Stimulated activated CD8-positive, alpha-beta memory T cell treated with anti-CD3 and anti-CD28 coated beads, Interleukin-4, amount 100 ng/mL, for 48 hours (primary cell): ENCODE measurements around the gene ST7.

Source experiments
- DNase-seq: peaks from one replicate; pipeline ENCODE4 v3.0.0-alpha.2; 2020

ST7 gene

DNA sequence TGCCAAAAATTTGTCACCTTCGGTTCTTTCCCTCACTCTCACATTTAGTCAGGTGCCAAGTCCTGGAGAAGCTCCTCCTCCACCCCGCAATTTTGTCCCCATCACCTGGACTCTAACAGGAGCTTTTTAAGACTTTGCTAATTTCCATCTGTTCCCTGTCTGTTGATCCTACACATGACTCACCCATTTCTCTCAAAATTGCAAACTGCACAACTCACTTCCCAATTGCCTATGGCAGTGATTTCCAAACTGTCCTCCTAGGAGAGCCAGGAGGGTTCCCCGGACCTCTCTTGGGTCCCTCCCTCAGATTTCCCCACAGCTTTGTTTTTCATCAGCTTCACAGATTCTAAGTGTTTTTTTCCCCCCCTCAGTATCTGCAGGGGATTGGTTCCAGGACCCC is 249.2 kb downstream of the ST7 start:
- no peak for DNase-seq

DNA sequence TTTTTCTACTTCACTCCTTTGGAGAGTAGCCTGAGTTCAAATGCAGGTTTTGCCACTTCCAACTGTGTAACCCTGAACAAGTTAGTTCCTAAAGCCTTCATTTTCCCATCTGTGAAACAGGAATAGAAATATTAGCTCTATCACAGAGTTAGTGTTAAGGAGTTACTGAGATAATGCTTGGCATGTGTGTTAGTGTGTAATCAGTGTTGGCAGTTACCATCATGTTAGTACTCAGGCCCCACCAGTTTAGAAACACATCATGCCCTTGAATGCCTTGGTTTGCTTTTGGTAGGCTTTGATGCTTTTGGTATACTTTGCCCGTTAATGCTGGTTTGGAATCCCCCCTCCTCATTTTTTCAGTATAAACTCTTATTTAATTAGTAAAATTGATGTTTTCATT is 249.9 kb downstream of the ST7 start:
- no peak for DNase-seq

DNA sequence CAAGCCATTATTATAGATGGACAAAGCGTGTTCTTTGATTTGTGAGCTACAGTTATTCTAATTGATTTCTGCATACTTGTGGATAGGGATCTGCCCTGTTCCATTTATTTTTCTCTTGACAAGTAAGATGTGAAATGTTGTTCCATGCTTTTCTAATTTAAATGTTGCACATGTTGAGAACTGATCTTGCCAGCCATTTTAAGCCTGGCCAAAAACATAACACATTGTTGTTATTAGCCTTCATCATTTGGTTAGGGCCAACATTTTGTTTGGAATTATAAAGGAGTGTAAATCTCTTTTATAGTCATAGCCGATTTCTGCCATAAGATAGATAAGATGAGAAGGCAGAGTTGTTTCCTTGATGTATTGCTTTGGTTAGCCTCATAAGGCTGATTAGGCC is 252.6 kb downstream of the ST7 start:
- no peak for DNase-seq

DNA sequence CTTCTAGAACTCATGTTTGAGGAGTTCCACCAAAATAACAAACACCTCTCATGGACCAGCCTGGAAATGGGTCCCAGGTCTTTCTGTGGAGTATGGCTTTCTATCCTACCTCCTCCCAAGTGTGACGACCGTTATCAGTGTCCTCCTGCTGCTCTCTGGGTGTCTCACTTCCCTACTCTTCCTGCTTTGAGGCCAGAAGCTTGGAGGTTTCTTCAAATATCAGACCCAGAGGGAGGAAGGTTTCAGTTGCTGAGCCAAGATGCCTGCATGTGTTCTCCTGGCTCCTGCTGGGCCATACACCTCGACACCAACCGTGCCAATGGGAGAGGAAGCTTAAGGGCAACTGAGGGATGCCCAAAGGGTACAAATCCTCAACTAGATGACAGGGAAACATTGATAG is 255.0 kb downstream of the ST7 start:
- no peak for DNase-seq

DNA sequence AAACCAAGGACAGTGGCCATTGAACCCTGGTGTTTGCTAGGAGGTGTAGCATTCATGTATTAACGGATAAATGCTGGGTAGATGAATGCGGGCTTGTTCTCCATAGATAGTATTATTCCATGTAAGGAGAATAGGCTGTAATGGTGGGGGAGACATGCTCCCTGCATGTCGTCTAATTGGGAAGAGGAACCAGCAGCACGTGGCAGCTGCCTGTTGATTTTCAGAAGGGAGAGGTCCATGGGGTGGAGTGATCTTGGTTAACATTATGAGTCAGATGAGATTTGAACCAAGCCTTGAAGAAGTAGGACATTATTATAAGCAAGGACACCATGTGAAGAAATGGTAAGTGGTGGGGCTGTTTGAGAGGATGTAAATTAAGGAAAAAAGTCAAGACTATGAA is 257.1 kb downstream of the ST7 start:
- DNase-seq = no peak

DNA sequence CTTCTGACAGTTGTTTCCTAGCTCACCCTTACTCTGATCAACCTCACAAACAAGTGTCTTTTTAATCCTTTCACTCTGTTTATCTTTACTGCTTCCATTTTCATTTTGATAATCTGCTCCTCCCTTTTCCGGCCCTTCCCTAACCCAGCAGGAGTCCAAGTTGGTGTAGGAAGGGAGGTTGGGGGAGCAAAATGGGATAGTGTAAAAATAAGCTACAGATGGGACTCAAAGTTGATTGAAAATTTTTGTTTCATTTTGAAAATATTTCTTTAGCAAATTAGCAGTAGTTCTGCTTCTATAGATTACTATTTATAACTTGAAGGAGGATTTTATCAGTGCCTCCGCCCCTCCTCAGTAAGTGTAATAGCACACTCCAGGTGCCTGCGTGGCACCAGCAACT is 257.6 kb downstream of the ST7 start:
- no peak for DNase-seq

DNA sequence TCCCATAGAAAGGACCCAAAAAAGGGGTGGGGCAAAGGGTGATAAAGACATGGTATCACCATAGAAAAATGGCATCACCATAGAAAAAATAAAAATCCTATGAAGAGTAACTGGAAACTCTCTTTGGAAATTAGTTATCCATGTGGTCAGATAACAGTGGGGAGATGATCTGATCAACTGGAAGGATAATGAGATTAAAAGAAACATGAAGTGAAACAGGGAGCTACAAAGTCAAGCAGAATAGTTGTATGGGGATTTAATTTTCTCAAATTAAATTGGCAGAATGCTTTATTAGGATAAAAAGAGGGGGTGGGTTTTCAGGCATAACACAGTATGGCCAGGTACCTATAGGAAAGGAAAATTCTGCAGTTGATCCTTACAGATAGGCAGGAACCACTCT is 258.3 kb downstream of the ST7 start:
- DNase-seq = no peak

DNA sequence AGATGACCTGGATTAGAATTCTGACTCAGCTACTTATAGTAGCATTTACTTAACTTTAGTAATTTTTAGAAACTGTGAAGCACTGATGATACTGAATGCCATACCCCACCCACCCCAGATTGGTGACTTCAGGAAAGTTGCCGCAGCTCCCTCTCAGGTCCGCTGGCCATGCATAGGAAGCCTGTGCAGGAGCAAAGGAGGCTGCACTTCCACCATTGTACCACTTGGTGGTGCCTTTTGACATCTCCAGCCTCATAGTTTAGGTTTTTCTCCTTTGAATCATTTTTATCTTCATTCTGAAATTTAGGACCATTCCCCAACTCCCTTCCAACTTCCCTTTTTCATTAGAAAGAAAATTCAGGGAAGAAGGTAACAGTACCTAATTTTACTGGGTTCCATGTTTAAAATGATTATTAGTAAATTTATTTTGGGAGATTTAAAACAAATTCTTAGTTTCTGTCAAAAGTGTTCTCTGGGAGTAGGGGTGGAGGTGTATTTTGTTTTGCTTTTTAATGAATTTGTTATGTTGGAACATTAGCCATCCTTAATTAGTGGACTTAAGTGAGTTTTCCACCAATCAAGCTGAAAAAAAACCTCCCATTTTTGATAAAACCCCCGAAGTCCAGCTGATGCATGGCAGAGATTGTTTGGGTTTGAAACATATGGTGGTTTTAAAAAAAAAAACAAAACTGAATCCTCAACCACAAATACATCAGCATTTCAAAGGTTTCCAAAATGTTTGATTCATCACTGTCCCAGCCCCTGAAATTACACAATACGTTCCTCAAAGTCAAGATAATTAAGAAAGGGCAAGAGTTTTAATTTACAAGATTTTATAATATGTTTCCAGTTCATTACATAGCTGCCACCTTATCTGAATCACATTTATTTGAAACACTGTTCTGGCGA is 259.9 kb downstream of the ST7 start:
- DNase-seq = peak; percentile 66

DNA sequence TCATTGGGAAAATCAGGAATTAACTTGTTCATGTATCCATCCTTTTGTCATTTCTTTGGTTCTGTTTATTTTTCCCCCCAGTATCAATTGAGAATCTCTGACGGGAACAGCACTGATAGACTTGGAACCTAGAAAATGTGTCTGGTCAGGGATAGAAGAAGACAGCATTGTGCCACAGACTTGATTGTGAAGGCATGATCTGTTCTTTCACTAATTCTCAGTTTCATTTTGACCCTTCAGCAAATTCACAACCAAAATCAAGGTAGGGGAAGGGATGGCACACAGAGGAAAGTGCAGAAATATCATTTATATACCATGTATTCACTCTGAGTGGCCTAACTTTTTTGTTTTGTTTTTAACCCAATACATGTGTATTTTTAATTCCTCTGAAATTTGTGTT is 262.7 kb downstream of the ST7 start:
- no peak for DNase-seq

DNA sequence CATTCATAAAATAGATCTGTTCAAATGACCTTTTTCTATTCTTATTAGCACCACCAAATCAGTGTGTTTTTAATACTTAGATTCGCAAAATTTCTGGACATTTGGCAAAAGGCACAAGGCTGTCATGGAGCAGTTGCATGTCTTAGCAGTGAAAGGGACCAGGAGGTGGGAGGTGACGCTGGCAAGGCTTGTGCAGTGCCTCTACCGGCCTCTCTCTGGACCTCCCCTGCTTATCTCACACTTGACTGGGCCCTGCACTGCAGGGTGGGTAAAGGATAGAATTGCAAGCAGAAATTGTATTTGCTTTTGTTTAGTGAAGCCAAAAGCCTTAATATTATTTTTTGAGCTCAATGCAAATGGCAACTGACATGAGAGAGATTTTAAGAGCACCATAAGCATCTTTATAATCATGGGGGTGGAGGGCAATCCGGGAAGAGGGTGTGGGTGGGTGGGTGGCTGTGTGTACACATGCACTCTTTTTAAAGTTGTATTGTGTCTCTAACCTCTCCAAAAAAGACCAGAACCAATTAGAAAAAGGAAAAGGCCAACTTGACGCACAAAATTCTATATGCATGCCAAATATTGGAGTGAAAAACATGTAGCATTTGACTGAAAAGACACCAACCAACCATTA is 263.3 kb downstream of the ST7 start:
- no peak for DNase-seq

DNA sequence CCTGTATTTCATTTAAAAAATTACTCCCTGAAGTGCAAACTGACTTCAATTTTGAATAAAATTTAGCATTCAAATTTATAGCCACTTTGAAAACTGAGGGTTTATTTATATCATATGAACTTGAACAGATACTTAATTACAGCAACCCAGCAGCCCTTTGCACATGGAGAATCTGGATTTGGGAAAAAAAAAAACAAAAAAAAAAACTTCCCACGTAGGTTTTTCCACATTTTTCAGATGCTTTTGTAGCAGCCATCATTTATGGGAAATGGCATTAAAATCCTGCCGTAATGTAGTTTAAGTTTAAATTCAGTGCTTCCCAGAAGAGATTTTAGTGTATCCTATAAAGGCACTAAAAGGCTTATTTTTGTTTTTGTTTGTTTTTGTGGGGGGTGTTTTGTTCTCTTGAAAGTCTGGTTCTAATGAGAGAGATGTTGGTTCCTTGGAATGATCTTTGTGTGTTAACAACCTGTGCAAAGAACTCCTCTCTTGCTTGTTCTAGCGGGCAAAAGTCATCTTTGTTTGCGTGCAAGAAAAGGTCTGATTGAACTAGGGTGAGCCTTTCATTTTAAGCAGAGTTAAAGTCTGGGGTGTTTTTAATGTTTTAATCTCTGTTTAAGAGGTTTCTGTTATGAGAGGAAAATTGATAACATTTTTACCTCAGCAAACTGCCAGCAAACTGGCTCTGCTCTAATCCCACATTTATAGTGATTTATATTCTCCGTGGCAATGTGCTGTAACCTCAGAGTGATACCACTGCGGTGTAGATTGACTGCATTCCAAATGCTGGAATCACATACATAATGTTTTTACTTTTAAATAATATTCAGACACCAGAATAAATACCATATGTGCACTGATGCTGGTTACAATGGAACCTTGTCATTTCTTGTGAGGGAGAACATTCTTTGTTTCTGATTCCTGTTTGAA is 264.1 kb downstream of the ST7 start:
- DNase-seq = no peak

DNA sequence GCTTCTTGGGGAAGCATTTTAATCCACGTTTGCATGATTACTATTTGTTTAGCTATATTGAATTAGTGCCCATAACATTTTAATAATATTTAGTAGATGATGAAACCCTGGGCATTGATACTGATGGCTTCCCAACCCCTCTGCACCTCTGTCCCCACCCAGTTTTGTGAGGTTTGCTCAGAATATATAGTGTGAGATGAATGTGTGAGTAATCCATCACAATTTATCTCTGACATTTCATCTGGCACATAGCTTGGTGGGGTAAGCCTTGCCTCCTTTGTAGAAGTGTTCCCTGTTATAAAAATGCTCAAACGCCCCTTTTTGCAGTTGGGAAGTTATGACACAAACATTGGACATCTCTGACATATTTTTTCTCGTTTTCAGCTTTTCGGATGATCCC is 265.4 kb downstream of the ST7 start:
- DNase-seq = no peak

DNA sequence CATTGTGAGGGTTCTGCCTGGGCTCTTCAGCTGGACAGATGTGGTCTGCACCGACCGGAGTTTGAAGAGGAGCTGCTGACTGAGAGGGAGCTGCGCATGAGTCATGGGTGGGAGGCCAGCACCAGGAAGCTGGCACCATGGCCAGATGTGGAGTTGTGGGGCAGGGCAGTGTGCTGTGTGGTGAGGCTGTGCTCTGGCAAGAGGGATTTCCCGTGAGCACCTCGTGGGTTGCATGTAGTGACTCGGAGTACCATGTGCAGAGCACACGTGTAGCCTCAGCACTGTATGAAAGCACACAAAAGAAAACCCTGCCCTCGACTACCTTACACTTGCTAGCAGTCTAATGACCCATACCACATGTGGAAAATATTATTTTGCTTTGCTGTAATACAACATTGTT is 266.2 kb downstream of the ST7 start:
- no peak for DNase-seq

DNA sequence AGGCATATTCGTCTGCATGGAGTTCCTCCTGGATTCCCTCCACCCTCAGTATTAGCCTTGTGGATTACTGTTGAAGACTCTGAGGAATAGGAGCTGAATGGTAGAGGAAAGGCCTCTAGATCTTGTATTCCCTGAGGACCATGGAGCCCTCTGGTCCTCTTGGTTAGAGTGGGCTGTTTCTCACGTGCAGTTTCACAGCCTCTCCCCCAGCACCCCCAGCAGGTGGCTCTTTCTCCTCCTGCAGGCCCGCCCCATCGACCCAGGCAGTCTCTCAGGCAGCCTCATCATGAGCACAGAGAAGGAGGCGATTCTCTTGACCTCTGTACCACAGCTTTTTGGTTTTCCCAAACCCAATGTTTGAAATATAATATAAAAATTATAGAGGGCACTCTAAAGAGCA is 267.5 kb downstream of the ST7 start:
- DNase-seq = no peak

DNA sequence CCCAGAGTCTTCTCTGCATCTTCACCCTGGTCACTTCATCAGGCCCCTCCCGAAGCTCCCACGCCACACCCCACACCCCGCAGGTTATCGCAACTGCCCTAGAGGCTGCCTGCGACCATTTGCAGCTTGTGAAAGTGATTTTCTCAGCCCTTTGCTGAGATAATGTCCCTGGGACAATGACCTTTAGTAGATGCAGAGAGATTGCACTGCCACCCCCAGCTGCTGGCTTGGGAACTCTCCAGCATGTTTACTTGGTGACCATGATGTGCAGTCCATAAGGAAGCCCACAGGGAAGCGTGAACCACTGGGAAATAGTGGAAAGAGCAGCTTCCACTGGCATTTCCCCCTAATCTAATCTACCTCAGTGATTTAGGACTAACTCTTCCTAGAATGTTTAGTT is 272.2 kb downstream of the ST7 start:
- no peak for DNase-seq

DNA sequence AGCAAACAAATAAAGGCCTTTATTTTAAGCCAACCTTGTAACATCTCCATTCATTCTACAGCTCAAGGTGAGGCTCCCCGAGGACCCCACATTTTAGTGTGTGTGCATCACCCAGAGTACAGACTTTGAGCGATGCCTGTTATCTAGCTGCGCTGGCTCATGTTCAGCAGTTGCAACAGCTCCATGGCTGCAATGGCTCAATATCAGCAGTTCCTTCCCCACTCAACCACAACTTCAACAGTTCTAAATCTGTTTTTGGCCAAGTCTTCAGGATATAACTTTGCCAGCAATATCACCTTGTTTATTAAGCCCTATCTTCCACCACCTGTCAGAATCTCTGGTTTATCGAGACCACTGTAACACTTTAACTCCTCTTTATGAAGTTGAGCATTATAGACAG is 273.8 kb downstream of the ST7 start:
- DNase-seq = no peak

DNA sequence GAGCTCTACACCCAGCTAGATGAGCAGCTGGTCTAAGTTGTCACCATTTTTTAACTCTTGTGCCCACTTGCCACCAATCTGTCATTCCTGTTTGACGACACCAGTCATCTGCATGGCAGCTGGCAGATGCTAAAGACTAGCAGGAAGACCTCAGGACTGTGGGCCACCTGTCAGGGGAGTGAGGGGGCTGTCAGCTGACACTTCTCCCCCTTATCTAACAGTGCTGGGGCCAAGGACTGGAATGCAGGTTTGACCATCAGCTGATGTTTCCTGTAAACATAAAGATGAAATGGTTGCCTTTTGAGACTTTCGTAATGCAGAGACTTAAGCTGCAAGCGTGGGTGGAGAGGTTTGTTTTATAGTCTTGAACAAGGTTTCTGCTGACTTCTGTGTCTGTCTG is 276.0 kb downstream of the ST7 start:
- DNase-seq = no peak

DNA sequence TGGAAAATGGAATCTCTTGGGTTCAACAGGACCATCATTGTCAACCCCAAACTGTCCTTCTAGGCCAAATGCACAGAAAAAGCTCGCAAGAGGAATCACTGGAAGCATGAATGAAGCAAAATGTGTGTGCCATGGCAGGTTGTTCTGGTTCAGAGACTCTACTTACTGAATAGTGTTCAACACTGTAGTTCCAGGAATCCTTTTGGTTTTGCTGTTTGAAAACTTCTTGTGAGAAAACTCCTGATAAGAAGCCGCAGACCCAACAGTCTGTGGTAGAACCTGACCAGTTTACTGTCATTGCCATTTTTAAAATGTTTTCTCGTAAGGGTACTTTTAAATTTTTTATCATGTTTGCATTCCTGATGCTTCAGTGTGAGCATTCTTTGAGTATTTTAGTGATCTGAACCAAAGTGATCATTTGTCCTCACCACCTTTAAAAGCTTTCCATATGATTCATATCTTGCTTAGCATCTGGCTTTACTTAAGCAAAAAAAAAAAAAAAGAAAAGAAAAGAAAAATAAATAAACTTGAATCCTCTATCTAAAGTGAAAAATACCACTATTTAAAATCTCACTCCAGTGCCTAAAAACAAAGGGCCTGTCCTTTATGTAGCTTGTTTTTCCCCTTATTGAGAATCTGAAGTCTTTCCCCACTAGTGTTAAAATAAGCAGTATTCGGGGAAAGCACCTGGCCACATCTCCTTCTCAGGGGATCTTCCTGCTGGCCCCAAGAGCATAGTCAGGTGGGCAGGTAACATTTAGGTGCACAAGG is 277.2 kb downstream of the ST7 start:
- no peak for DNase-seq

DNA sequence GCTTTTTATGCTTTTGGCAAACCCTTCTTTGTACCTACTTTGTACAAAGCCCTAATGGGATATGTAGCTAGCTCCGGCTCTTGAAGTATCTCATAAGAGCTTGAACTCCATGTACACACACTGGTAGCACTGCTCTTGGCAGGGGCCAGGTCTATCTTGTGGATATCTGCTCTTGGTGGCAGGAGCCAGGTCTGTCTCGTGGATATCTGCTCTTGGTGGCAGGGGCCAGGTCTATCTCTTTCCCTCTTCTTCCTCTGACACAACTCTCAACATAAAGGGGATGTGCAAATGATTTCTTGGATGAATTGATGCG is 277.7 kb downstream of the ST7 start:
- DNase-seq = no peak

DNA sequence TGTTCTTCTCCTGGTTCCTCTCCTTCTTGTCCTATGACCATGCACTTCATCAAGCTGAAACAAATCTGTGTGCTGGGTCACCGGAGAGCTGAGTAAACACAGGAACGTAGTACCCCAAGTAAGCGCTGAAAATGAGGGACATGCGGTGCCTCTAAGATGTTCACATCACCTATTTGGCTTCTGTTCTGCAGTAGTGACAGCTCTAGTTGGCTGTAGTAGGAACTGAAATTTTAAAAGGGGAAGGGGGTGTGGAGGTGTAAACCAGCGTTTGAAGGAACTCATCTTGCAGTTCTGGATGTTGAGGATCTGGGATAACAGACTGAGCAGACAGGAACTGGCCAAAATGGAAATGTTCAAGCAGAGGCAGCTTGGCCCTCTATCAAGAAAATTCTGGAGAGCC is 284.3 kb downstream of the ST7 start:
- no peak for DNase-seq

DNA sequence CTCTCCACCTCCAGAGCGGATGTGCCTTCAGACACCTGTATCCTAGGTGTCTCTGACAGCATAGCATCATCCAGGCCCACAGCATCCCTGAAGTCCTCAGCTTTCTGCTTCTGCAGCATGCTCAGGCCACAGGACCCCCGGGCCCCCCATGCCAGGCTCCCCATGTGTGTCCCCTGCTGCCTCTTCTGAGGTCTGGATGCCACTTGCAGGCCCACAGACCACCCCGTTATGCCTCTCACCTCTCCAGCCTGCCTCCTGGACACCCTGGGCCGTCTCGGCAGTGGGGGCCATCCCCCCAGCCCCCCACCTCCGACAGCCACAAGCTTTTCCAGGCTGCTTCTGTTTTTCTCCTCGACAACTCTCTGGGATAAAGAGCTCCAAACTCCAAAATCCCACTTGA is 285.2 kb downstream of the ST7 start:
- DNase-seq = no peak

DNA sequence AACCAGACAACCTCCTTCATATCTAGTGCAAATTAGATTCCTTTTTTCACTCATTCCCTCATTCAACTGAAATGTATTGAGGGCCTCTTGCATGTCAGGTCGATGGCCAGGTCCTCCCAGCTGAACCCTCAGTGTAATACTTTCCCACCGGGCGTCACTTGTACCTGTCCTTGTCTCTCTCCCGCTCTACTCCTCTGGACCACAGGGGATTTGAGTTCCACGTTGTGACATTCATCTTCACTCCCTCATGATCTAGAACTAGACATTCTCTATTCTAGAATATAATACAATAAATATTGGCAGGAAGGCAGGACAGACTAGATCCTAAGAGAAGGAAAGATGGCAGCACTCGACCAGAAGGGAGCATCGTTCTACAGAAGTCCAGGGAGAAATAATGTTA is 285.6 kb downstream of the ST7 start:
- DNase-seq = no peak

DNA sequence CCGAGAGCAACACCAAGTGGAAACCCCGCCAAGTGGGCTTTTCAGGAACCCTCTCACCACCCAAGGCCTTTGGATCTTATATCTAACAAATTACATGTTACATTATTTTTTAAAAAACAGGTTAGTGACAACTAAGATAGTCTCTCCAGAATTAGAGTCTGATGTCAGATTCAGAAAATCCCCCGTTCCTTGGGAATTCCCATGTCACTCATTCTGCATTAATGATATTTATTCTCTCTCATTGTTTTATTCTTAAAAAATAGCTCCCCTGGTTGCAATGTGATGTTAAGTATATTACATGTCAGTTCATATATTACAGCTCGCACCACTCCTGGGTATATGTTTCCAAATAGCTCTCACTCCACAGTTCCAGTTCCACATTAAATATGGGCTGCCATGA is 287.8 kb downstream of the ST7 start:
- DNase-seq = no peak
